Measurements from ENCODE around the gene SERPINB7.

SERPINB7 gene

DNA sequence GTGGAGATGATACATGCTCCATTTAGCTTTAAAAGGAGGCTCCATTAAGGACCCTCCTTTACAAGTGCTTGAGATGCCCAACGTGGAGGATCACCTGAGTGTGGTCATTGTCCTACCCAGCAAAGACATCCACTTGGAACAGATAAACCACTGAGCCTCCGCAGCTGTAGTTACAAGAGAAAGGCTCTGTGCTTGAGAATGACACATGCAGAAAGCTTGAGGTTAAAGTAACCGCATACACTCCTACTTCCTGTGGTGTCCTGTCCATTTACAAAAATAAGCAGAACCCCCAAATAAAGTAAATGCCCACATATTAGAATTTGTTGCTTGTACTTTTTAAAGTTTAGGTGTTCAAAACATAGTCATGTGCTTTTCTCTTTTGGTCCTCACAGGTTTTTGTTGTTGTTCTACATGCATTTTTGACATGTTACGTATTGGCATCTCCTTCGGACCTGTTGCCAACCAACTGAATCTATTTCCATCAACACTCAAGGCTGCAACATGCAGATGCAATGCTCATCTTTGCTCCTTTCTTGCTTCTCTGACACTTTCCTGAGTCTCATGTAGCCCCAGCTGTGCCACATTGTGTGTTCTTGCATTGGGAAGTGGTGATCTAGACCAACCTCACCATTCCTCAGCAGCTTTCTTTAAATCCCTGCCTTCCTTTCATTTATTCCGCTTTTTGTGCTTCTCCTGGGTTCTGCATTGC is 56.0 kb downstream of the SERPINB7 start:
- no peak for TF ChIP-seq CTCF (IDR thresholded peaks at IDR 0.05)

DNA sequence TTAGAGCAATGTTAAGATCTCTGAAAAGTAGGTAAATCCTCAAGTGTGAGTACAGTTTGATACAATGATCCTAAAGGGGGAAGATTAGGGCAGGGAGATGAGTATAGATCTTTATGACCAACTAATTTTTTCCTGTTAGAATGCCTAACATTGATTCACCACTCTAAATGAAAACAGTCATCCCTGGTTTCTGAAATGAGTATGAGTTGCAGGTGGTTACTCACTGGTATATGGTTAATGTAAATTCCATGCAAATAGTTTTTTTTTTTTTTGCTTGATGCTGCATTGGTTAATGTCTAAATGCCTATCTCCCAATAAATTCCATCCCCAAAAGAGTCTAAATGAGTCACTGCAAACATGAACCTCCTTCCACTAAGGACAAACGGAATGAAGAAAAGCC is 57.3 kb downstream of the SERPINB7 start:
- no peak for TF ChIP-seq CTCF (IDR thresholded peaks at IDR 0.05)

GRCh38 chr18:63834471-63835113 is 59.4 kb downstream of the SERPINB7 start:
- no peak for TF ChIP-seq CTCF (IDR thresholded peaks at IDR 0.05)

DNA sequence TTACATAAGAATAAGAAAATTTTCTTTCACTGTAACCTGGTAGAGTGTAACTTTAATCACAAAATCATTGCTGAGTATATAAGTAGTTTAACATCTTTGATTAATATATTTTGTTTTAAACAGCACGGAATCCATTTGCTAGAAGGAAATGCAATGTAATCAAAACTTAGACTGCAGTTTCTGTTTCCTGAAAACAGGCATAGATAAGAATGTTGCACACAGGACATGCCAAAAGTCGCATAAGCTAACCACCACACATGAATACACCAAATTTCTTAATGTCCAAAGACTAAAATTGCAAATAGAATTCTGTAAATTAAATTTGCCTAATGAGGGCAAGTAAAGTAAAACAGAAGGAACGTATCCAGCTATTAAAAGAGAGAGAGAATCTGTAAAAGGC is 61.2 kb downstream of the SERPINB7 start:
- no peak for TF ChIP-seq CTCF (IDR thresholded peaks at IDR 0.05)

DNA sequence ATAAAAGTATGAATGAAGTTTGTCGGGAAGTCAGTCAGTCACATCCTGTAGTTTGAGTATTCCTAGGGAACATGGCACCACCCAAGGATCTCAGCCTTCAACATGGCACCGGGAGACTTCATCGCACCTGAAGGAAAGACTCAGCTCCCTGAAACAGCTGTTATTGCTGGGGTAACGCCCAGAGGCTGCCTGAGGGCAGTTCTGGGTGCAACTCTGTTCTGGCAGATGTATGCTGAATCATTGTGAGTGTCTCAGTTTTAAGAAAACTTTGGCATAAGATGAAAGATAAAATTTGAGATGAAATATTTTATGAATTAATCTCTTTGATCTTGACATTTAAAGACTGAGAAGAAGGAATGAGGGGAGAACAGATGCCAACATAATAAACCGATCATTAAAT is 62.4 kb downstream of the SERPINB7 start:
- TF ChIP-seq CTCF (IDR thresholded peaks at IDR 0.05), result no peak

GRCh38 chr18:63843008-63843407 is 67.8 kb downstream of the SERPINB7 start:
- no peak for TF ChIP-seq CTCF (IDR thresholded peaks at IDR 0.05)

GRCh38 chr18:63844254-63844653 is 69.0 kb downstream of the SERPINB7 start:
- peak; percentile 57 for TF ChIP-seq CTCF (IDR thresholded peaks at IDR 0.05)
